Endodermal cell (in vitro differentiated cells): Measurements from ENCODE around the gene SLC6A18. TPM values are rescaled to one million over a fixed set of nuclear protein-coding genes. Genes with fewer than 3 reads are reported as not detected.

Experiments
- DNase-seq: peaks from one replicate; pipeline ENCODE4 v3.0.0-alpha.2; 2017
- H3K27ac ChIP-seq: 2 replicates; pipeline ENCODE4 v1.5.1; 2013; ENCODE audit warnings: mild to moderate bottlenecking, low read depth, low read length, moderate library complexity
- H3K27me3 ChIP-seq: 2 replicates; pipeline ENCODE4 v1.6.1; 2013; ENCODE audit warnings: mild to moderate bottlenecking, low read length, moderate library complexity; ENCODE audit not compliant: insufficient read depth, control insufficient read depth, poor library complexity, severe bottlenecking
- H3K36me3 ChIP-seq: 2 replicates; pipeline ENCODE4 v1.7.0; 2013; ENCODE audit warnings: mild to moderate bottlenecking, low read length, moderate library complexity; ENCODE audit not compliant: control insufficient read depth, insufficient read depth
- H3K4me1 ChIP-seq: one replicate; pipeline ENCODE4 v1.7.0; 2013; ENCODE audit warnings: low read length; ENCODE audit not compliant: control insufficient read depth, insufficient read depth
- H3K4me3 ChIP-seq: 2 replicates; pipeline ENCODE4 v1.5.1; 2013; ENCODE audit warnings: mild to moderate bottlenecking, low read length, moderate library complexity
- H3K9ac ChIP-seq: 2 replicates; pipeline ENCODE4 v1.6.1; 2013; ENCODE audit warnings: mild to moderate bottlenecking, low read length, moderate library complexity; ENCODE audit not compliant: poor library complexity, severe bottlenecking; ENCODE audit errors: extremely low read depth
- H3K9me3 ChIP-seq: 2 replicates; pipeline ENCODE4 v1.6.1; 2013; ENCODE audit warnings: mild to moderate bottlenecking, low read length, moderate library complexity; ENCODE audit not compliant: control insufficient read depth
- H3K27ac Mint-ChIP-seq: 2 replicates; pipeline ENCODE4 v1.8.0; 2020; ENCODE audit warnings: mixed read lengths
- H3K27me3 Mint-ChIP-seq: 2 replicates; pipeline ENCODE4 v1.8.0; 2021; ENCODE audit warnings: mild to moderate bottlenecking, mixed read lengths; ENCODE audit not compliant: insufficient read depth
- H3K36me3 Mint-ChIP-seq: 2 replicates; pipeline ENCODE4 v1.8.0; 2020; ENCODE audit warnings: low read depth, mixed read lengths
- H3K4me1 Mint-ChIP-seq: 2 replicates; pipeline ENCODE4 v1.8.0; 2020; ENCODE audit warnings: mixed read lengths
- H3K4me3 Mint-ChIP-seq: 2 replicates; pipeline ENCODE4 v1.8.0; 2020; ENCODE audit warnings: mild to moderate bottlenecking, moderate library complexity, mixed read lengths
- H3K9me3 Mint-ChIP-seq: 2 replicates; pipeline ENCODE4 v1.8.0; 2020; ENCODE audit warnings: mild to moderate bottlenecking, mixed read lengths
- CTCF ChIP-seq: fragments of 200-600 bp; sonication (generic); conservative IDR thresholded peaks from 2 replicates; pipeline ENCODE4 v1.5.0; 2021; ENCODE audit warnings: antibody characterized with exemption, mild to moderate bottlenecking
- WGBS, 2 experiments: methylation state at CpG; one replicate each; pipeline versions ENCODE4 v1.1.5 to v1.1.7; 2013; ENCODE audit warnings: missing lambda C conversion rate in 2 of 2, mixed read lengths in 1 of 2; ENCODE audit not compliant: insufficient coverage in 1 of 2, insufficient read length in 1 of 2; 5-methylcytosine and 5-hydroxymethylcytosine counted together
- total RNA-seq, 2 donors: library from RNA; stranded (reverse); fragmentation: NEBNext Ultra II Directional in 1 of 2; extraction: Animal tissue kit (Norgen Biotek cat#: 25700) in 1 of 2; gene quantifications; 2 replicates in 1 of 2; 3 replicates in 1 of 2; pipeline ENCODE4 v1.2.1, GENCODE V29; 2021

The SLC6A18 gene
- total RNA-seq, 2 donors from 2014 or later: not detected

- Mint-ChIP-seq H3K27ac (no peak overlapping the region), H3K4me3 (no peak overlapping the region), H3K9me3 (no peaks in the 10 kb centered on the region), H3K27me3 (peaks cover 3% of the 10 kb centered on the region), H3K36me3 (no peaks in the 10 kb centered on the region), H3K4me1 (peaks cover 1% of the 10 kb centered on the region)
- Histone ChIP-seq H3K27ac (no peak overlapping the region), H3K9ac (no peak overlapping the region), H3K9me3 (no peaks in the 10 kb centered on the region), H3K27me3 (peaks cover 14% of the 10 kb centered on the region), H3K36me3 (no peaks in the 10 kb centered on the region), H3K4me3 (no peak overlapping the region), H3K4me1 (no peaks in the 10 kb centered on the region)
- no peak for DNase-seq
- no peak for TF ChIP-seq CTCF
- 81 to 84% methylated on average over 18 to 26 of the region's 26 CpGs for WGBS, 2 experiments
Observed at GRCh38 chr5:1199649-1200494, 25.3 kb upstream of the SLC6A18 start.

GRCh38 chr5:1200495-1201326, 24.5 kb upstream of the SLC6A18 start:
- 86 to 88% methylated on average over 20 to 28 of the region's 28 CpGs for WGBS, 2 experiments
- H3K4me1 Mint-ChIP-seq: peaks cover 5% of the 10 kb centered on the region

More at GRCh38 chr5:1200495-1201326, 24.5 kb upstream of the SLC6A18 start:
- no peak for TF ChIP-seq CTCF
- Histone ChIP-seq H3K9me3 (no peaks in the 10 kb centered on the region), H3K36me3 (no peaks in the 10 kb centered on the region), H3K27ac (no peak overlapping the region), H3K9ac (no peak overlapping the region), H3K4me3 (no peak overlapping the region), H3K4me1 (no peaks in the 10 kb centered on the region), H3K27me3 (peaks cover 14% of the 10 kb centered on the region)
- DNase-seq: no peak
- Mint-ChIP-seq H3K36me3 (no peaks in the 10 kb centered on the region), H3K4me3 (no peak overlapping the region), H3K27me3 (peaks cover 5% of the 10 kb centered on the region), H3K27ac (no peak overlapping the region), H3K9me3 (no peaks in the 10 kb centered on the region)
